ENCODE measurements around the gene KLRC3. TPM values are rescaled to one million over a fixed set of nuclear protein-coding genes. Genes with fewer than 3 reads are reported as not detected.
"Not testable (repeated sequence)": the region's sequence is repeated elsewhere in the genome, so short reads cannot be mapped to it uniquely, and the experiment has no call there.

Gene KLRC3
- polyA plus RNA-seq, 1 donor, result 0.72 TPM

DNA sequence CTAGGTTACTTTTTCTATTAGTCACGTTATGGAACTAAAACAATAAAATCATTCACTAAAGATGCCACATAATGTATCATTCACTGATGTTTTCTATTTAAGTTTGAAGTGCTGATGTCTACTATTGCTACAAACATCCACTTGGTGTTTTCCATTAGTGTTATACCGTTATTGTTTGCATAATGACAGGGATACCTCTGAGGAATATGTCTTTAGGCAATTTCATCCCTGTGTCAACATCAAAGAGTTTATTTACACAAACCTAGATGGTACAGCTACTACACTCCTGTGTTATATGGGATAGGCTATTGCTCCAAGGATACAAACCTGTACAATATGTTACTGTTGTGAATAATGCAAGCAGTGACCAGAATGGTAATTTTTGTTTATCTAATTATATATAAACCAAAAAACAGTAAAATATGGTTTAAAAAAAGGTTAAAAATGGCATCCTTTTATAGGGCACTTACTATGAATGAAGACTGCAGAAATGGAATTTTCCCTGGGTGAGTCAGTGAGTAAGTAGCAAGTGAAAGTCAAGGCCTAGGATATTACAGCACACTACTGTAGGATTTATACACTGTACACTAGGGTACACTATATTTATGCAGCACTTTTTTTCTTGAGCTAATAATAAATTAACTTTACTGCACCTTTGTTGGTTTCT, 19.3 kb upstream of the KLRC3 start:
- not testable (repeated sequence) for H3K36me3 ChIP-seq (ENCODE audit: control insufficient read depth, insufficient read depth, low read length); DNase-seq; H3K4me3 ChIP-seq (ENCODE audit: low read length); H3K9me3 ChIP-seq (ENCODE audit: control insufficient read depth, low read depth, low read length); H3K27ac ChIP-seq (ENCODE audit: low read length); H3K4me1 ChIP-seq (ENCODE audit: control insufficient read depth, insufficient read depth, low read length); H3K27me3 ChIP-seq (ENCODE audit: control insufficient read depth, insufficient read depth, low read length)
- no CpG with 5 or more reads among the region's 2 CpGs for WGBS (ENCODE audit: insufficient coverage, low lambda C conversion rate)

GRCh38 chr12:10437601-10438000, 17.2 kb upstream of the KLRC3 start:
- not testable (repeated sequence) for H3K36me3 ChIP-seq (ENCODE audit: control insufficient read depth, insufficient read depth, low read length); H3K9me3 ChIP-seq (ENCODE audit: control insufficient read depth, low read depth, low read length); H3K27me3 ChIP-seq (ENCODE audit: control insufficient read depth, insufficient read depth, low read length); H3K4me1 ChIP-seq (ENCODE audit: control insufficient read depth, insufficient read depth, low read length); H3K27ac ChIP-seq (ENCODE audit: low read length); H3K4me3 ChIP-seq (ENCODE audit: low read length); DNase-seq
- WGBS (ENCODE audit: insufficient coverage, low lambda C conversion rate), result no CpG with 5 or more reads among the region's 2 CpGs

DNA sequence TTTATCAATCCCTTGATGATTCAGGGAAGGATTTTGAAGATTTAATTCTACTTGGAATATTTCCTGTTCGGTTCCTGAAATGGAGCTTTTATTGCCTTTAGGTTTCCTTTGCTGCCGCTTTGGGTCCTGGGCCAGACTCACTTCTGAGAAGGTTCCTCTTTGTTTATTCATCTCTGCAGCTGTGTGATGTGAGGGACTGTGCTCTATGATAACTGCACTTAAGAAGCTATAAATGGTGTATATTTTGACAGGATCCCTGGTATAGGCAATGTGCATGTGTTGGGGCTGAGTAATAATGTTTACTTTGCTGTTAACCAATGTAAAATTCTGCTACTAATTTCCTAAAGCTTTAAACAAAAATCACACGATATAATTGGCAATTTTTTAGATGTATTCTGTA, 15.4 kb upstream of the KLRC3 start, which contains the start of gene KLRC2:
TSS of gene KLRC2 (minus strand) at position 195 of the 400 bp plus-strand sequence. CDS start at position 171, 24 bp downstream.
- H3K9me3 ChIP-seq (ENCODE audit: control insufficient read depth, low read depth, low read length); H3K27ac ChIP-seq (ENCODE audit: low read length); H3K4me1 ChIP-seq (ENCODE audit: control insufficient read depth, insufficient read depth, low read length); H3K27me3 ChIP-seq (ENCODE audit: control insufficient read depth, insufficient read depth, low read length); H3K36me3 ChIP-seq (ENCODE audit: control insufficient read depth, insufficient read depth, low read length); H3K4me3 ChIP-seq (ENCODE audit: low read length): not testable (repeated sequence)
- peak in 1 of 2 donors; percentile 12 for DNase-seq
- 50% methylated on average over 1 of the region's 3 CpGs for WGBS (ENCODE audit: insufficient coverage, low lambda C conversion rate)

DNA sequence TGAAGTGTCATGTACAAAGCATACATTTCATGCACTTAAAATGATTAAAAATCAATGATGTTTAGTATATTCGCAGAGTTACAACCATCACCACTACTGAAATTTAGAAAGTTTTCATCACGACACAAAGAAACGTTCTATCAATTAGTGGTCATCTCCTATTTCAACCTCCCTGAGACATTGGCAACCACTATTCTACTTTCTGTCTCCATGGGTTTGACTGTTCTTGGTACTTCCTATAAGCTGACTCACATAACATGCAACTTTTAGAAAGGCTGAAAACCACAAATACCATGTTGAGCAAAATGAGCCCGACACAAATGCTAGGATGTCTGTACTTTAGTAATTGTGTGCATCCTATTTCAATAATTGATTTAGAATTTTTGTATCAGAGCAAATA, 10.2 kb upstream of the KLRC3 start:
- H3K36me3 ChIP-seq (ENCODE audit: control insufficient read depth, insufficient read depth, low read length); H3K9me3 ChIP-seq (ENCODE audit: control insufficient read depth, low read depth, low read length); H3K4me1 ChIP-seq (ENCODE audit: control insufficient read depth, insufficient read depth, low read length); H3K27me3 ChIP-seq (ENCODE audit: control insufficient read depth, insufficient read depth, low read length); H3K27ac ChIP-seq (ENCODE audit: low read length); DNase-seq; H3K4me3 ChIP-seq (ENCODE audit: low read length): not testable (repeated sequence)
- WGBS (ENCODE audit: insufficient coverage, low lambda C conversion rate), result no CpG with 5 or more reads among the region's 4 CpGs

DNA sequence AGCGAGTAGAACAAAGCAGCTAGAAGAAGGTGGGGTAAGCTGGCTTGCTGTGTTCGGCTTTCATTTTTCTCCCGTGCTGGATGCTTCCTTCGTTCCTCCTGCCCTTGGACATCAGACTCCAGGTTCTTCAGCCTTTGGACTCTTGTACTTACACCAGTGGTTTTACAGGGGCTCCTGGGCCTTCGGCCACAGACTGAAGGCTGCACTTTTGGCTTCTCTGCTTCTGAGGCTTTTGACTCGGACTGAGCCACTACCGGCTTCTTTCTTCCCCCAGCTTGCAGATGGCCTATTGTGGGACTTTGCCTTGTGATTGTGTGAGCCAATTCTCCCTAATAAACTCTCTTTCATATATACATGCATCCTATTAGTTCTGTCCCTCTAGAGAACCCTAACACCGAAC, 5.5 kb upstream of the KLRC3 start:
- WGBS (ENCODE audit: insufficient coverage, low lambda C conversion rate), result 80% methylated on average over 2 of the region's 8 CpGs
- H3K4me1 ChIP-seq (ENCODE audit: control insufficient read depth, insufficient read depth, low read length); H3K27ac ChIP-seq (ENCODE audit: low read length); H3K9me3 ChIP-seq (ENCODE audit: control insufficient read depth, low read depth, low read length); H3K4me3 ChIP-seq (ENCODE audit: low read length); H3K27me3 ChIP-seq (ENCODE audit: control insufficient read depth, insufficient read depth, low read length); H3K36me3 ChIP-seq (ENCODE audit: control insufficient read depth, insufficient read depth, low read length); DNase-seq: not testable (repeated sequence)

DNA sequence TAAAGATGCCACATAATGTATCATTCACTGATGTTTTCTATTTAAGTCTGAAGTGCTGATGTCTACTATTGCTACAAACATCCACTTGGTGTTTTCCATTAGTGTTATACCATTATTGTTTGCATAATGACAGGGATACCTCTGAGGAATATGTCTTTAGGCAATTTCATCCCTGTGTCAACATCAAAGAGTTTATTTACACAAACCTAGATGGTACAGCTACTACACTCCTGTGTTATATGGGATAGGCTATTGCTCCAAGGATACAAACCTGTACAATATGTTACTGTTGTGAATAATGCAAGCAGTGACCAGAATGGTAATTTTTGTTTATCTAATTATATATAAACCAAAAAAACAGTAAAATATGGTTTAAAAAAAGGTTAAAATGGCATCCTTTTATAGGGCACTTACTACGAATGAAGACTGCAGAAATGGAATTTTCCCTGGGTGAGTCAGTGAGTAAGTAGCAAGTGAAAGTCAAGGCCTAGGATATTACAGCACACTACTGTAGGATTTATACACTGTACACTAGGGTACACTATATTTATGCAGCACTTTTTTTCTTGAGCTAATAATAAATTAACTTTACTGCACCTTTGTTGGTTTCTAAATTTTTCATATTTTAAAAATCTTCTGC, 4.0 kb upstream of the KLRC3 start:
- no CpG with 5 or more reads among the region's 1 CpG for WGBS (ENCODE audit: insufficient coverage, low lambda C conversion rate)
- H3K4me3 ChIP-seq (ENCODE audit: low read length), result not testable (repeated sequence)

GRCh38 chr12:10422159-10422558, 1.8 kb upstream of the KLRC3 start:
- H3K36me3 ChIP-seq (ENCODE audit: control insufficient read depth, insufficient read depth, low read length); H3K27me3 ChIP-seq (ENCODE audit: control insufficient read depth, insufficient read depth, low read length): not testable (repeated sequence)
- WGBS (ENCODE audit: insufficient coverage, low lambda C conversion rate), result no CpG with 5 or more reads among the region's 3 CpGs

More for the DNA sequence above, 4.0 kb upstream of the KLRC3 start:
- not testable (repeated sequence) for DNase-seq; H3K27me3 ChIP-seq (ENCODE audit: control insufficient read depth, insufficient read depth, low read length); H3K9me3 ChIP-seq (ENCODE audit: control insufficient read depth, low read depth, low read length); H3K36me3 ChIP-seq (ENCODE audit: control insufficient read depth, insufficient read depth, low read length); H3K4me1 ChIP-seq (ENCODE audit: control insufficient read depth, insufficient read depth, low read length); H3K27ac ChIP-seq (ENCODE audit: low read length)

GRCh38 chr12:10409392-10409791, 11.0 kb downstream of the KLRC3 start, which contains the start of gene KLRC4:
KLRC4 (minus strand) TSS chr12:10409757; CDS start chr12:10409575, 182 bp downstream.
- peak in 1 of 2 donors; percentile 22 for DNase-seq
- no peak within 1 kb of the TSS for H3K4me3 ChIP-seq (ENCODE audit: low read length)
- no peaks in the 10 kb centered on the region for H3K9me3 ChIP-seq (ENCODE audit: control insufficient read depth, low read depth, low read length)
- no peaks in the 10 kb centered on the region for H3K4me1 ChIP-seq (ENCODE audit: control insufficient read depth, insufficient read depth, low read length)
- H3K36me3 ChIP-seq (ENCODE audit: control insufficient read depth, insufficient read depth, low read length), result no peaks in the 10 kb centered on the region
- 63% methylated on average over 1 of the region's 1 CpG for WGBS (ENCODE audit: insufficient coverage, low lambda C conversion rate)
- H3K27me3 ChIP-seq (ENCODE audit: control insufficient read depth, insufficient read depth, low read length), result no peaks in the 10 kb centered on the region
- H3K27ac ChIP-seq (ENCODE audit: low read length), result no peak within 1 kb of the TSS

More at GRCh38 chr12:10422159-10422558, 1.8 kb upstream of the KLRC3 start:
- DNase-seq; H3K9me3 ChIP-seq (ENCODE audit: control insufficient read depth, low read depth, low read length); H3K4me3 ChIP-seq (ENCODE audit: low read length); H3K4me1 ChIP-seq (ENCODE audit: control insufficient read depth, insufficient read depth, low read length); H3K27ac ChIP-seq (ENCODE audit: low read length): not testable (repeated sequence)

DNA sequence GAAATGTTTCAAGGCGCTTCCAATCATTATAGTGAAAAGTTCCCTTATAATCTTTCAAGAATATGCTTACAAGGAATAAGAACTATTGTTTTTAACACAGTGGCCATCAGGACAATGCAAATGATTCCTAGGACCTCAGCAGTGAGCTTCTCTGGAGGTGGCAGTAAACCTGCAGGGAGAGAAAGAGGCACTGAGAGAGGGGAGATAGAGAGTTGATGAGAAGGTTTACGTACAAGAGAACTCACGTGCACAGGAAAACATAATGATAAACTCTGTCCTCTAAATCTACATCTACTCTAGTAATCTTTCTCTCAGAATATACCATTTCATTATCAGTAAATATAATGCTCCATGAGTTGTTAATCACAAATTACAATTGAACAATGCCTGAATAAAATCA, 11.6 kb downstream of the KLRC3 start:
- WGBS (ENCODE audit: insufficient coverage, low lambda C conversion rate), result no CpG with 5 or more reads among the region's 3 CpGs
- H3K27ac ChIP-seq (ENCODE audit: low read length), result no peak overlapping the region
- DNase-seq, result no peak
- H3K4me1 ChIP-seq (ENCODE audit: control insufficient read depth, insufficient read depth, low read length), result no peaks in the 10 kb centered on the region
- H3K4me3 ChIP-seq (ENCODE audit: low read length), result no peak overlapping the region
- no peaks in the 10 kb centered on the region for H3K9me3 ChIP-seq (ENCODE audit: control insufficient read depth, low read depth, low read length)
- H3K27me3 ChIP-seq (ENCODE audit: control insufficient read depth, insufficient read depth, low read length), result no peaks in the 10 kb centered on the region
- no peaks in the 10 kb centered on the region for H3K36me3 ChIP-seq (ENCODE audit: control insufficient read depth, insufficient read depth, low read length)

DNA sequence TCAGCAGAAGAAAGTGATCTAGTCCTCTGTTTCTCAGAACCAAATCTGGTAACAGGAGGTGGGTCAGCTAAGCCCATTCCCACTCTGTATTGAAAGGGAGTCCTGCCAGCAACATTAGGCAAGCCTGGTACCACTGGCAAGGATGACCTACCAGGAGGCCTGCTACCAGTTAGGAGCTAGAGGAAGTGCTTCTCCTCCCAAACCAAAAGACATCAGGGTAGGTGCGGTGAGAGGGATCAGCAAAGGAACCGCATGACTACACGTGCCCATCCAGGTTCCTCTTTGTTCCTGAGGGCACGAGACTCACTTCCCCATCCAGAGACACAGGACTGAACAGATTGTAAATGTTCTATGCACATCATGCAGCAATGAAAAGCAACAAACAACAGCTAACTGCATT, 13.7 kb downstream of the KLRC3 start:
- H3K4me1 ChIP-seq (ENCODE audit: control insufficient read depth, insufficient read depth, low read length), result no peaks in the 10 kb centered on the region
- H3K36me3 ChIP-seq (ENCODE audit: control insufficient read depth, insufficient read depth, low read length), result no peaks in the 10 kb centered on the region
- H3K27me3 ChIP-seq (ENCODE audit: control insufficient read depth, insufficient read depth, low read length), result no peaks in the 10 kb centered on the region
- DNase-seq, result no peak
- no CpG with 5 or more reads among the region's 4 CpGs for WGBS (ENCODE audit: insufficient coverage, low lambda C conversion rate)
- no peak overlapping the region for H3K27ac ChIP-seq (ENCODE audit: low read length)
- no peaks in the 10 kb centered on the region for H3K9me3 ChIP-seq (ENCODE audit: control insufficient read depth, low read depth, low read length)
- H3K4me3 ChIP-seq (ENCODE audit: low read length), result no peak overlapping the region

DNA sequence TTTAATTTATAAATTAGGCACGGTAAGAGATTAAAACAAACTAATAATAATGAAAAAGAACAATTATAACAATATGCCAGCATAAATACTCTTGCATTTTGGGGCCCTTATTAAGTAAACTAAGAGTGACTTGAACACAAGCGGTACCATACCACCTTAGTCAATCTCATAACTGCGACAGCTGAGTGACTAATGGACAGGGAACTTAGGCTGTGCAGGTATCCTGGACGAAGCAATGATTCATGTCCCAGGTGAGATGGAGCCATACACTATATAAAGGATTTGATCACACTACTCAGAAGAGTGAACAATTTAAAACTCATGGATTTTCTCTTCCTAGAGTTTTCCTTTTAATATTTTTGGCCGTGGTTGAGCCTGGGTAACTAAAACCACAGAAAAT, 15.1 kb downstream of the KLRC3 start:
- H3K4me3 ChIP-seq (ENCODE audit: low read length), result no peak overlapping the region
- 86% methylated on average over 1 of the region's 5 CpGs for WGBS (ENCODE audit: insufficient coverage, low lambda C conversion rate)

More for the DNA sequence above, 15.1 kb downstream of the KLRC3 start:
- H3K36me3 ChIP-seq (ENCODE audit: control insufficient read depth, insufficient read depth, low read length), result no peaks in the 10 kb centered on the region
- H3K4me1 ChIP-seq (ENCODE audit: control insufficient read depth, insufficient read depth, low read length), result no peaks in the 10 kb centered on the region
- no peaks in the 10 kb centered on the region for H3K27me3 ChIP-seq (ENCODE audit: control insufficient read depth, insufficient read depth, low read length)
- no peak overlapping the region for H3K27ac ChIP-seq (ENCODE audit: low read length)
- DNase-seq, result no peak
- no peaks in the 10 kb centered on the region for H3K9me3 ChIP-seq (ENCODE audit: control insufficient read depth, low read depth, low read length)

All from large intestine (tissue), 3 donors.